ENCODE measurements around the gene DHRS9.

DNA sequence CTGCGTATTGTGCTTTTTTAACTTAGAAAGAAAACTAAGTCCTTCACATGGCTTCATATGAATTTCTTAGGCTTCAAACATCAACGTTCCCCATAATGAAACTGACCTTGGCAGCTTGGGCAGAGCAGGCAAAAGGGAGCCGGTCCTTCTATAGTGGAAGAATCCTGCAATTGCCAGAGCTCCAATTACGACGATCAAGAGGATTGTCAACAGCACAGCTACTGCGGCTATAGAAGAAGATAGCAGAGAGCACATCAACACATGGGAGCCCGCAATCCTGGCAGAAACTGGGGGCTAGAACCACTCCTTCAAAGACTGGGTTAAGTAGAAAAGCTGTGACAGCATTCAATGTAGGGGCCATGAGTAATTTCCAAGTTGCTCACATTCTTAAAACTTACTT, 69.8 kb downstream of the DHRS9 start:
- TF ChIP-seq, protein P1, sequence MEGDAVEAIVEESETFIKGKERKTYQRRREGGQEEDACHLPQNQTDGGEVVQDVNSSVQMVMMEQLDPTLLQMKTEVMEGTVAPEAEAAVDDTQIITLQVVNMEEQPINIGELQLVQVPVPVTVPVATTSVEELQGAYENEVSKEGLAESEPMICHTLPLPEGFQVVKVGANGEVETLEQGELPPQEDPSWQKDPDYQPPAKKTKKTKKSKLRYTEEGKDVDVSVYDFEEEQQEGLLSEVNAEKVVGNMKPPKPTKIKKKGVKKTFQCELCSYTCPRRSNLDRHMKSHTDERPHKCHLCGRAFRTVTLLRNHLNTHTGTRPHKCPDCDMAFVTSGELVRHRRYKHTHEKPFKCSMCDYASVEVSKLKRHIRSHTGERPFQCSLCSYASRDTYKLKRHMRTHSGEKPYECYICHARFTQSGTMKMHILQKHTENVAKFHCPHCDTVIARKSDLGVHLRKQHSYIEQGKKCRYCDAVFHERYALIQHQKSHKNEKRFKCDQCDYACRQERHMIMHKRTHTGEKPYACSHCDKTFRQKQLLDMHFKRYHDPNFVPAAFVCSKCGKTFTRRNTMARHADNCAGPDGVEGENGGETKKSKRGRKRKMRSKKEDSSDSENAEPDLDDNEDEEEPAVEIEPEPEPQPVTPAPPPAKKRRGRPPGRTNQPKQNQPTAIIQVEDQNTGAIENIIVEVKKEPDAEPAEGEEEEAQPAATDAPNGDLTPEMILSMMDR (IDR thresholded peaks at IDR 0.05) = no peak
- no peak for TF ChIP-seq POLR2A (IDR thresholded peaks at IDR 0.05)
